Measurements from ENCODE around the gene FBLIM1.

- no peak for TF ChIP-seq POLR2A (IDR thresholded peaks at IDR 0.05; ENCODE audit: low read depth, low read length)
- TF ChIP-seq TAF1 (IDR thresholded peaks at IDR 0.05; ENCODE audit: low read depth, low read length) = no peak
- TF ChIP-seq POLR2AphosphoS5 (IDR thresholded peaks at IDR 0.05; ENCODE audit: low read depth, low read length) = no peak
- TF ChIP-seq PAX5 (IDR thresholded peaks at IDR 0.05; ENCODE audit: insufficient read depth, low read length, severe bottlenecking) = no peak
- TF ChIP-seq SPI1 (IDR thresholded peaks at IDR 0.05; ENCODE audit: low read depth, low read length) = no peak
Observed at GRCh38 chr1:15726508-15726907, 32.1 kb upstream of the FBLIM1 start.
